ENCODE results near the gene TBCK. TPM values are rescaled to one million over a fixed set of nuclear protein-coding genes. Genes with fewer than 3 reads are reported as not detected.

The TBCK gene
- total RNA-seq, 1 experiment from 2014 or later, result 28.6 TPM

GRCh38 chr4:106291678-106292077 is 24.3 kb downstream of the TBCK start:
- CTCF ChIA-PET, result no interaction called here
- Mint-ChIP-seq H3K4me1 (peaks cover 14% of the 10 kb centered on the region), H3K4me3 (no peak overlapping the region), H3K9me3 (no peaks in the 10 kb centered on the region), H3K36me3 (peaks cover 15% of the 10 kb centered on the region), H3K27ac (no peak overlapping the region), H3K27me3 (ENCODE audit: low read depth) (no peaks in the 10 kb centered on the region)
- POLR2A ChIA-PET, result no interaction called here
- ATAC-seq (no peak), DNase-seq (ENCODE audit: low spot score) (no peak)
- TF ChIP-seq GABPB1 (CRISPR knock-in tag; IDR thresholded peaks at IDR 0.05), result peak; percentile 67
- TF ChIP-seq, protein P1, sequence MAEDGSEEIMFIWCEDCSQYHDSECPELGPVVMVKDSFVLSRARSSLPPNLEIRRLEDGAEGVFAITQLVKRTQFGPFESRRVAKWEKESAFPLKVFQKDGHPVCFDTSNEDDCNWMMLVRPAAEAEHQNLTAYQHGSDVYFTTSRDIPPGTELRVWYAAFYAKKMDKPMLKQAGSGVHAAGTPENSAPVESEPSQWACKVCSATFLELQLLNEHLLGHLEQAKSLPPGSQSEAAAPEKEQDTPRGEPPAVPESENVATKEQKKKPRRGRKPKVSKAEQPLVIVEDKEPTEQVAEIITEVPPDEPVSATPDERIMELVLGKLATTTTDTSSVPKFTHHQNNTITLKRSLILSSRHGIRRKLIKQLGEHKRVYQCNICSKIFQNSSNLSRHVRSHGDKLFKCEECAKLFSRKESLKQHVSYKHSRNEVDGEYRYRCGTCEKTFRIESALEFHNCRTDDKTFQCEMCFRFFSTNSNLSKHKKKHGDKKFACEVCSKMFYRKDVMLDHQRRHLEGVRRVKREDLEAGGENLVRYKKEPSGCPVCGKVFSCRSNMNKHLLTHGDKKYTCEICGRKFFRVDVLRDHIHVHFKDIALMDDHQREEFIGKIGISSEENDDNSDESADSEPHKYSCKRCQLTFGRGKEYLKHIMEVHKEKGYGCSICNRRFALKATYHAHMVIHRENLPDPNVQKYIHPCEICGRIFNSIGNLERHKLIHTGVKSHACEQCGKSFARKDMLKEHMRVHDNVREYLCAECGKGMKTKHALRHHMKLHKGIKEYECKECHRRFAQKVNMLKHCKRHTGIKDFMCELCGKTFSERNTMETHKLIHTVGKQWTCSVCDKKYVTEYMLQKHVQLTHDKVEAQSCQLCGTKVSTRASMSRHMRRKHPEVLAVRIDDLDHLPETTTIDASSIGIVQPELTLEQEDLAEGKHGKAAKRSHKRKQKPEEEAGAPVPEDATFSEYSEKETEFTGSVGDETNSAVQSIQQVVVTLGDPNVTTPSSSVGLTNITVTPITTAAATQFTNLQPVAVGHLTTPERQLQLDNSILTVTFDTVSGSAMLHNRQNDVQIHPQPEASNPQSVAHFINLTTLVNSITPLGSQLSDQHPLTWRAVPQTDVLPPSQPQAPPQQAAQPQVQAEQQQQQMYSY (CRISPR knock-in tag; IDR thresholded peaks at IDR 0.05), result no peak

- H3K9me3 Mint-ChIP-seq, result no peaks in the 10 kb centered on the region
- H3K36me3 Mint-ChIP-seq, result peaks cover 12% of the 10 kb centered on the region
- H3K4me1 Mint-ChIP-seq, result peaks cover 19% of the 10 kb centered on the region
- no peak overlapping the region for H3K27ac Mint-ChIP-seq
- CTCF ChIA-PET, result no interaction called here
- POLR2A ChIA-PET, result no interaction called here
- ATAC-seq (no peak), DNase-seq (ENCODE audit: low spot score) (no peak)
- no peaks in the 10 kb centered on the region for H3K27me3 Mint-ChIP-seq (ENCODE audit: low read depth)
- no peak overlapping the region for H3K4me3 Mint-ChIP-seq
- no peak for TF ChIP-seq ZBTB43 (CRISPR knock-in tag; IDR thresholded peaks at IDR 0.05)
- TF ChIP-seq NFYB (CRISPR knock-in tag; conservative IDR thresholded peaks at IDR 0.05; ENCODE audit: low read depth), result no peak
- no peak for TF ChIP-seq ZNF416 (CRISPR knock-in tag; IDR thresholded peaks at IDR 0.05)
- TF ChIP-seq PREB (CRISPR knock-in tag; IDR thresholded peaks at IDR 0.05; ENCODE audit: borderline replicate concordance), result no peak
- no peak for TF ChIP-seq ZNF396 (CRISPR knock-in tag; IDR thresholded peaks at IDR 0.05; ENCODE audit: borderline replicate concordance)
- TF ChIP-seq NFATC4 (CRISPR knock-in tag; IDR thresholded peaks at IDR 0.05), result no peak
- TF ChIP-seq ZNF423 (CRISPR knock-in tag; IDR thresholded peaks at IDR 0.05), result no peak
- TF ChIP-seq, protein P2, sequence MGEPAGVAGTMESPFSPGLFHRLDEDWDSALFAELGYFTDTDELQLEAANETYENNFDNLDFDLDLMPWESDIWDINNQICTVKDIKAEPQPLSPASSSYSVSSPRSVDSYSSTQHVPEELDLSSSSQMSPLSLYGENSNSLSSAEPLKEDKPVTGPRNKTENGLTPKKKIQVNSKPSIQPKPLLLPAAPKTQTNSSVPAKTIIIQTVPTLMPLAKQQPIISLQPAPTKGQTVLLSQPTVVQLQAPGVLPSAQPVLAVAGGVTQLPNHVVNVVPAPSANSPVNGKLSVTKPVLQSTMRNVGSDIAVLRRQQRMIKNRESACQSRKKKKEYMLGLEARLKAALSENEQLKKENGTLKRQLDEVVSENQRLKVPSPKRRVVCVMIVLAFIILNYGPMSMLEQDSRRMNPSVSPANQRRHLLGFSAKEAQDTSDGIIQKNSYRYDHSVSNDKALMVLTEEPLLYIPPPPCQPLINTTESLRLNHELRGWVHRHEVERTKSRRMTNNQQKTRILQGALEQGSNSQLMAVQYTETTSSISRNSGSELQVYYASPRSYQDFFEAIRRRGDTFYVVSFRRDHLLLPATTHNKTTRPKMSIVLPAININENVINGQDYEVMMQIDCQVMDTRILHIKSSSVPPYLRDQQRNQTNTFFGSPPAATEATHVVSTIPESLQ (CRISPR knock-in tag; IDR thresholded peaks at IDR 0.05), result no peak
- TF ChIP-seq FOXJ3 (CRISPR knock-in tag; IDR thresholded peaks at IDR 0.05; ENCODE audit: borderline replicate concordance), result no peak
- TF ChIP-seq RORB (CRISPR knock-in tag; IDR thresholded peaks at IDR 0.05), result no peak
- TF ChIP-seq, protein P3, sequence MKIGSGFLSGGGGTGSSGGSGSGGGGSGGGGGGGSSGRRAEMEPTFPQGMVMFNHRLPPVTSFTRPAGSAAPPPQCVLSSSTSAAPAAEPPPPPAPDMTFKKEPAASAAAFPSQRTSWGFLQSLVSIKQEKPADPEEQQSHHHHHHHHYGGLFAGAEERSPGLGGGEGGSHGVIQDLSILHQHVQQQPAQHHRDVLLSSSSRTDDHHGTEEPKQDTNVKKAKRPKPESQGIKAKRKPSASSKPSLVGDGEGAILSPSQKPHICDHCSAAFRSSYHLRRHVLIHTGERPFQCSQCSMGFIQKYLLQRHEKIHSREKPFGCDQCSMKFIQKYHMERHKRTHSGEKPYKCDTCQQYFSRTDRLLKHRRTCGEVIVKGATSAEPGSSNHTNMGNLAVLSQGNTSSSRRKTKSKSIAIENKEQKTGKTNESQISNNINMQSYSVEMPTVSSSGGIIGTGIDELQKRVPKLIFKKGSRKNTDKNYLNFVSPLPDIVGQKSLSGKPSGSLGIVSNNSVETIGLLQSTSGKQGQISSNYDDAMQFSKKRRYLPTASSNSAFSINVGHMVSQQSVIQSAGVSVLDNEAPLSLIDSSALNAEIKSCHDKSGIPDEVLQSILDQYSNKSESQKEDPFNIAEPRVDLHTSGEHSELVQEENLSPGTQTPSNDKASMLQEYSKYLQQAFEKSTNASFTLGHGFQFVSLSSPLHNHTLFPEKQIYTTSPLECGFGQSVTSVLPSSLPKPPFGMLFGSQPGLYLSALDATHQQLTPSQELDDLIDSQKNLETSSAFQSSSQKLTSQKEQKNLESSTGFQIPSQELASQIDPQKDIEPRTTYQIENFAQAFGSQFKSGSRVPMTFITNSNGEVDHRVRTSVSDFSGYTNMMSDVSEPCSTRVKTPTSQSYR (CRISPR knock-in tag; IDR thresholded peaks at IDR 0.05), result no peak
- no peak for TF ChIP-seq ELF4 (CRISPR knock-in tag; IDR thresholded peaks at IDR 0.05; ENCODE audit: low read depth)
- TF ChIP-seq ZBTB21 (CRISPR knock-in tag; IDR thresholded peaks at IDR 0.05; ENCODE audit: borderline replicate concordance), result no peak
- no peak for TF ChIP-seq ATF1 (CRISPR knock-in tag; IDR thresholded peaks at IDR 0.05)
- TF ChIP-seq USF1 (CRISPR knock-in tag; IDR thresholded peaks at IDR 0.05), result no peak
- TF ChIP-seq ZNF263 (CRISPR knock-in tag; IDR thresholded peaks at IDR 0.05; ENCODE audit: low read depth), result no peak
These were observed 26.3 kb downstream of the TBCK start for GRCh38 chr4:106289737-106290136.

Data from WTC11 (cell line).